Endodermal cell (in vitro differentiated cells): ENCODE results near the gene SPTLC3. TPM values are rescaled to one million over a fixed set of nuclear protein-coding genes. Genes with fewer than 3 reads are reported as not detected.

Source experiments
- DNase-seq: peaks from one replicate; pipeline ENCODE4 v3.0.0-alpha.2; 2017
- H3K27ac ChIP-seq: 2 replicates; pipeline ENCODE4 v1.5.1; 2013; ENCODE audit warnings: mild to moderate bottlenecking, low read depth, low read length, moderate library complexity
- H3K27me3 ChIP-seq: 2 replicates; pipeline ENCODE4 v1.6.1; 2013; ENCODE audit warnings: mild to moderate bottlenecking, low read length, moderate library complexity; ENCODE audit not compliant: insufficient read depth, control insufficient read depth, poor library complexity, severe bottlenecking
- H3K36me3 ChIP-seq: 2 replicates; pipeline ENCODE4 v1.7.0; 2013; ENCODE audit warnings: mild to moderate bottlenecking, low read length, moderate library complexity; ENCODE audit not compliant: control insufficient read depth, insufficient read depth
- H3K4me1 ChIP-seq: one replicate; pipeline ENCODE4 v1.7.0; 2013; ENCODE audit warnings: low read length; ENCODE audit not compliant: control insufficient read depth, insufficient read depth
- H3K4me3 ChIP-seq: 2 replicates; pipeline ENCODE4 v1.5.1; 2013; ENCODE audit warnings: mild to moderate bottlenecking, low read length, moderate library complexity
- H3K9ac ChIP-seq: 2 replicates; pipeline ENCODE4 v1.6.1; 2013; ENCODE audit warnings: mild to moderate bottlenecking, low read length, moderate library complexity; ENCODE audit not compliant: poor library complexity, severe bottlenecking; ENCODE audit errors: extremely low read depth
- H3K9me3 ChIP-seq: 2 replicates; pipeline ENCODE4 v1.6.1; 2013; ENCODE audit warnings: mild to moderate bottlenecking, low read length, moderate library complexity; ENCODE audit not compliant: control insufficient read depth
- H3K27ac Mint-ChIP-seq: 2 replicates; pipeline ENCODE4 v1.8.0; 2020; ENCODE audit warnings: mixed read lengths
- H3K27me3 Mint-ChIP-seq: 2 replicates; pipeline ENCODE4 v1.8.0; 2021; ENCODE audit warnings: mild to moderate bottlenecking, mixed read lengths; ENCODE audit not compliant: insufficient read depth
- H3K36me3 Mint-ChIP-seq: 2 replicates; pipeline ENCODE4 v1.8.0; 2020; ENCODE audit warnings: low read depth, mixed read lengths
- H3K4me1 Mint-ChIP-seq: 2 replicates; pipeline ENCODE4 v1.8.0; 2020; ENCODE audit warnings: mixed read lengths
- H3K4me3 Mint-ChIP-seq: 2 replicates; pipeline ENCODE4 v1.8.0; 2020; ENCODE audit warnings: mild to moderate bottlenecking, moderate library complexity, mixed read lengths
- H3K9me3 Mint-ChIP-seq: 2 replicates; pipeline ENCODE4 v1.8.0; 2020; ENCODE audit warnings: mild to moderate bottlenecking, mixed read lengths
- CTCF ChIP-seq: fragments of 200-600 bp; sonication (generic); conservative IDR thresholded peaks from 2 replicates; pipeline ENCODE4 v1.5.0; 2021; ENCODE audit warnings: antibody characterized with exemption, mild to moderate bottlenecking
- WGBS, 2 experiments: methylation state at CpG; one replicate each; pipeline versions ENCODE4 v1.1.5 to v1.1.7; 2013; ENCODE audit warnings: missing lambda C conversion rate in 2 of 2, mixed read lengths in 1 of 2; ENCODE audit not compliant: insufficient coverage in 1 of 2, insufficient read length in 1 of 2; 5-methylcytosine and 5-hydroxymethylcytosine counted together
- total RNA-seq, 2 donors: library from RNA; stranded (reverse); fragmentation: NEBNext Ultra II Directional in 1 of 2; extraction: Animal tissue kit (Norgen Biotek cat#: 25700) in 1 of 2; gene quantifications; 2 replicates in 1 of 2; 3 replicates in 1 of 2; pipeline ENCODE4 v1.2.1, GENCODE V29; 2021

The SPTLC3 gene
- total RNA-seq, 2 donors from 2014 or later: 1.6 TPM

GRCh38 chr20:13109658-13110057, 100.9 kb downstream of the SPTLC3 start:
- peaks cover 11% of the 10 kb centered on the region for H3K4me1 Mint-ChIP-seq
- DNase-seq: no peak
- H3K36me3 Mint-ChIP-seq: no peaks in the 10 kb centered on the region
- no peaks in the 10 kb centered on the region for H3K9me3 Mint-ChIP-seq
- Histone ChIP-seq H3K27me3 (no peaks in the 10 kb centered on the region), H3K9me3 (no peaks in the 10 kb centered on the region), H3K27ac (no peak overlapping the region), H3K36me3 (no peaks in the 10 kb centered on the region), H3K9ac (no peak overlapping the region), H3K4me1 (no peaks in the 10 kb centered on the region), H3K4me3 (no peak overlapping the region)
- no peak for TF ChIP-seq CTCF
- WGBS, 2 experiments: 91% methylated on average over 4 of the region's 4 CpGs
- no peak overlapping the region for H3K4me3 Mint-ChIP-seq
- no peaks in the 10 kb centered on the region for H3K27me3 Mint-ChIP-seq
- no peak overlapping the region for H3K27ac Mint-ChIP-seq

DNA sequence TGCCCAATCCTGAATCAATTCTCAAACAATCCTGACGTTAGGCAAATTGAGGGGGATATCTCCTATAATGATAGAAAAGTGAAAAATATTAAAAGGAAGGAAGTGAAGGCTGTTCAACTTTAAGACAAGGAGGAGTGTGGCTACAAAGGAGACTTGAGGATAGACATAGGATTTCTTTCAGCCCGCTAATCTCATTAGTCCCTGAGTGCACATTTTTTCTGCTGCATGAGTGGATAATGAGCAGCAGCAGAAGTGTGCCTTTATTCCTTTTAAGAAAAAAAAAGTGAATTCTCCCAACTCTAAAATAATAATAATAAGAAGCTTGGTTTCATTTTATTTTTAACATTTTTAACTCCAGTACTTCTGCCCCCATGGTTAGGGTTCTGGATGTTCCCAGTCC, 102.0 kb downstream of the SPTLC3 start:
- Histone ChIP-seq H3K4me1 (no peaks in the 10 kb centered on the region), H3K27me3 (no peaks in the 10 kb centered on the region), H3K4me3 (no peak overlapping the region), H3K27ac (no peak overlapping the region), H3K9me3 (no peaks in the 10 kb centered on the region), H3K36me3 (no peaks in the 10 kb centered on the region), H3K9ac (no peak overlapping the region)
- Mint-ChIP-seq H3K36me3 (no peaks in the 10 kb centered on the region), H3K4me1 (peaks cover 3% of the 10 kb centered on the region), H3K9me3 (no peaks in the 10 kb centered on the region), H3K27me3 (no peaks in the 10 kb centered on the region), H3K27ac (no peak overlapping the region), H3K4me3 (no peak overlapping the region)
- WGBS, 2 experiments: 83 to 91% methylated on average over 2 of the region's 2 CpGs
- DNase-seq: no peak
- TF ChIP-seq CTCF: no peak

DNA sequence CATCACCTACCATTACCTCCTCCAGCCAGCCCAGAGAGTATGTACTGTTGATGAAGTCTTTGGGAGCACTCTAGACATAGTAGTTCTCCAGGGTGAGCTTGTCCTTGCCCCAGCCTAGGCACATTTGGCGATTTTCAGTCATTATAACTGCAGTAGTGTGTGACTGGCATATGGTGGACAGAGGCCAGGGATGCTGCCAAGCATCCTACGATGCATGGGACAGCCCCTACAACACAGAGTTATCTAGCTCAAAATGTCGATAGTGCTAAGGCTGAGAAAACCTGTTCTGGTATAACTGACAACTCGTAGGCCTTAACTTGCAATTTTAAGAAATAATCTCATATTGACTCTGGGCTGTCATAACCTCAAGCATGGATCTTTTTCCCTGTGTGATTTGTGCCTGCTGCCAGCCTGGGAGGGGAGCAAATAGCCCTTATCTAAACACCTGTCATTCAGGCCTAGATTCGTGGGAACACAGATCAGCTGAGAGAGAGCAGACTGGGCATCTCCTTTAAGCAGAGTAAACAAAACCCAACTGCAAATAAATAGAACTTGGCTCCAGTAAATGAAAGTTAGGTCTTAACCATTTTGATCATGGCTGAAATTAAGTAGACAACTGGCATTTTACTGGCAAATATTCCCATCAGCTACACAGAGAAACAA, 102.6 kb downstream of the SPTLC3 start:
- H3K27ac Mint-ChIP-seq: no peak overlapping the region
- no peak overlapping the region for H3K4me3 Mint-ChIP-seq
- H3K4me1 Mint-ChIP-seq: peaks cover 3% of the 10 kb centered on the region

More for the DNA sequence above, 102.6 kb downstream of the SPTLC3 start:
- Mint-ChIP-seq H3K9me3 (no peaks in the 10 kb centered on the region), H3K36me3 (no peaks in the 10 kb centered on the region), H3K27me3 (no peaks in the 10 kb centered on the region)
- WGBS, 2 experiments: 87 to 95% methylated on average over 4 to 5 of the region's 5 CpGs
- Histone ChIP-seq H3K9me3 (no peaks in the 10 kb centered on the region), H3K36me3 (no peaks in the 10 kb centered on the region), H3K4me1 (no peaks in the 10 kb centered on the region), H3K27me3 (no peaks in the 10 kb centered on the region), H3K27ac (no peak overlapping the region), H3K4me3 (no peak overlapping the region), H3K9ac (no peak overlapping the region)
- TF ChIP-seq CTCF: no peak
- no peak for DNase-seq
